Smooth muscle cell (in vitro differentiated cells): ENCODE results near the gene PPFIA4. TPM values are rescaled to one million over a fixed set of nuclear protein-coding genes. Genes with fewer than 3 reads are reported as not detected.

Source experiments
- DNase-seq: peaks from one replicate; lab custom pipeline; 2025; ENCODE audit not compliant: unreplicated experiment; lab: John Stamatoyannopoulos, UW
- H2AFZ ChIP-seq: fragments of 200-600 bp; sonication (generic); 2 replicates; pipeline ENCODE4 v1.6.0; 2016; ENCODE audit warnings: antibody characterized with exemption, low read depth, mild to moderate bottlenecking
- H3F3A ChIP-seq: fragments of 200-600 bp; sonication (generic); 2 replicates; pipeline ENCODE4 v1.6.0; 2017; ENCODE audit warnings: antibody characterized with exemption, low read depth
- H3K27ac ChIP-seq: fragments of 200-600 bp; sonication (generic); 2 replicates; pipeline ENCODE4 v1.5.1; 2016; ENCODE audit warnings: low read depth, mild to moderate bottlenecking
- H3K27me3 ChIP-seq: fragments of 200-600 bp; sonication (generic); 2 replicates; pipeline ENCODE4 v1.6.1; 2016; ENCODE audit warnings: low read depth, mild to moderate bottlenecking
- H3K36me3 ChIP-seq: fragments of 200-600 bp; sonication (generic); 2 replicates; pipeline ENCODE4 v1.5.1; 2016; ENCODE audit warnings: low read depth
- H3K4me1 ChIP-seq: fragments of 200-600 bp; sonication (generic); 2 replicates; pipeline ENCODE4 v1.5.1; 2016; ENCODE audit warnings: low read depth
- H3K4me2 ChIP-seq: fragments of 200-600 bp; sonication (generic); 2 replicates; pipeline ENCODE4 v1.6.0; 2016; ENCODE audit warnings: mild to moderate bottlenecking
- H3K4me3 ChIP-seq: fragments of 200-600 bp; sonication (generic); 2 replicates; pipeline ENCODE4 v1.5.1; 2016; ENCODE audit warnings: mild to moderate bottlenecking
- H3K79me2 ChIP-seq: fragments of 200-600 bp; sonication (generic); 2 replicates; pipeline ENCODE4 v1.6.0; 2016; ENCODE audit warnings: low read depth, mild to moderate bottlenecking
- H3K9ac ChIP-seq: fragments of 200-600 bp; sonication (generic); 2 replicates; pipeline ENCODE4 v1.6.0; 2016; ENCODE audit warnings: low read depth
- H3K9me3 ChIP-seq: fragments of 200-600 bp; sonication (generic); replicated peaks from 2 replicates; pipeline ENCODE4 v1.5.1; 2016; ENCODE audit warnings: low read depth
- H4K20me1 ChIP-seq: fragments of 200-600 bp; sonication (generic); 2 replicates; pipeline ENCODE4 v1.6.0; 2016; ENCODE audit warnings: low read depth
- CTCF ChIP-seq: fragments of 200-600 bp; sonication (generic); IDR thresholded peaks from 2 replicates; pipeline ENCODE4 v1.5.1; 2017; ENCODE audit warnings: borderline replicate concordance, mild to moderate bottlenecking, antibody characterized with exemption; ENCODE audit not compliant: insufficient read depth, poor library complexity, severe bottlenecking
- WGBS: methylation state at CpG from one replicate; pipeline ENCODE4 v1.1.7; 2016; ENCODE audit warnings: low lambda C conversion rate; 5-methylcytosine and 5-hydroxymethylcytosine counted together
- polyA plus RNA-seq: library from polyadenylated mRNA; unstranded; fragments of >200 nt; fragmentation: Nextera tagmentation; extraction: Ambion mirVana; gene quantifications from 2 replicates; pipeline ENCODE4 v1.2.1, GENCODE V29; 2016
- total RNA-seq: library from RNA; depleted of rRNA; stranded (reverse); fragments of >200 nt; gene quantifications from 2 replicates; pipeline ENCODE4 v1.2.3, GENCODE V29; 2014

PPFIA4 gene
- total and polyA plus RNA-seq, 2 experiments from 2014 or later = 6.5 to 10.8 TPM

GRCh38 chr1:203063287-203063686 is 37.0 kb downstream of the PPFIA4 start:
- peaks cover 15% of the 10 kb centered on the region for H4K20me1 ChIP-seq
- no peaks in the 10 kb centered on the region for H3K36me3 ChIP-seq
- WGBS = 98% methylated on average over 8 of the region's 8 CpGs
- no peaks in the 10 kb centered on the region for H3K27me3 ChIP-seq
- no peak overlapping the region for H3K4me2 ChIP-seq
- H3K4me3 ChIP-seq = no peak overlapping the region
- H3F3A ChIP-seq = no peaks in the 10 kb centered on the region
- no peak overlapping the region for H3K27ac ChIP-seq
- H2AFZ ChIP-seq = no peak overlapping the region
- no peak for TF ChIP-seq CTCF
- H3K9ac ChIP-seq = no peak overlapping the region
- DNase-seq = no peak
- no peaks in the 10 kb centered on the region for H3K4me1 ChIP-seq
- H3K9me3 ChIP-seq = no peaks in the 10 kb centered on the region
- no peaks in the 10 kb centered on the region for H3K79me2 ChIP-seq

- no peaks in the 10 kb centered on the region for H3K27me3 ChIP-seq
- DNase-seq = no peak
- no peak for TF ChIP-seq CTCF
- no peak overlapping the region for H2AFZ ChIP-seq
- H3K9ac ChIP-seq = no peak overlapping the region
- no peaks in the 10 kb centered on the region for H3K36me3 ChIP-seq
- peaks cover 15% of the 10 kb centered on the region for H4K20me1 ChIP-seq
- H3K4me1 ChIP-seq = no peaks in the 10 kb centered on the region
- 93% methylated on average over 6 of the region's 7 CpGs for WGBS
- H3K27ac ChIP-seq = no peak overlapping the region
- H3K9me3 ChIP-seq = no peaks in the 10 kb centered on the region
- no peaks in the 10 kb centered on the region for H3F3A ChIP-seq
- H3K4me3 ChIP-seq = no peak overlapping the region
- no peaks in the 10 kb centered on the region for H3K79me2 ChIP-seq
- no peak overlapping the region for H3K4me2 ChIP-seq
Observed at GRCh38 chr1:203065191-203065590, 38.9 kb downstream of the PPFIA4 start.

- no peaks in the 10 kb centered on the region for H3K4me1 ChIP-seq
- 42% methylated on average over 2 of the region's 2 CpGs for WGBS
Observed at GRCh38 chr1:203065986-203066385, 39.7 kb downstream of the PPFIA4 start.

More at GRCh38 chr1:203065986-203066385, 39.7 kb downstream of the PPFIA4 start:
- Histone ChIP-seq H3K27ac (no peak overlapping the region), H3K9me3 (no peaks in the 10 kb centered on the region), H3K9ac (no peak overlapping the region), H3K36me3 (no peaks in the 10 kb centered on the region), H2AFZ (no peak overlapping the region), H3F3A (no peaks in the 10 kb centered on the region), H4K20me1 (peaks cover 15% of the 10 kb centered on the region), H3K79me2 (no peaks in the 10 kb centered on the region), H3K4me3 (no peak overlapping the region), H3K27me3 (no peaks in the 10 kb centered on the region), H3K4me2 (no peak overlapping the region)
- no peak for TF ChIP-seq CTCF
- DNase-seq = no peak
